VCaP (cell line): ENCODE measurements around the gene CBY3.

Source experiments
- H3K27ac ChIP-seq: fragments of 450-650 bp; 2 replicates; pipeline ENCODE4 v1.5.1; 2017
- CTCF ChIP-seq: fragments of 450-650 bp; conservative IDR thresholded peaks from 2 replicates; pipeline ENCODE4 v1.5.1; 2017; ENCODE audit warnings: mild to moderate bottlenecking, moderate library complexity

Gene CBY3

GRCh38 chr5:179680780-179681401 is at the start of gene CBY3:
CBY3 (minus strand) TSS chr5:179681034; CDS start chr5:179680918, 116 bp downstream.
- no peak for TF ChIP-seq CTCF
- no peak within 1 kb of the TSS for H3K27ac ChIP-seq

- peak overlapping the region; percentile 96 for H3K27ac ChIP-seq
- TF ChIP-seq CTCF = no peak
These were observed 49.5 kb upstream of the CBY3 start for GRCh38 chr5:179730356-179730755.

GRCh38 chr5:179729727-179730126 is 48.9 kb upstream of the CBY3 start:
- TF ChIP-seq CTCF = no peak

GRCh38 chr5:179729303-179729702 is 48.5 kb upstream of the CBY3 start:
- H3K27ac ChIP-seq = peak overlapping the region; percentile 96; the same call in 1 of the 2 replicates
- TF ChIP-seq CTCF = no peak

More at GRCh38 chr5:179729727-179730126, 48.9 kb upstream of the CBY3 start:
- peak overlapping the region; percentile 96 for H3K27ac ChIP-seq

- no peak overlapping the region; the same call in 1 of the 2 replicates for H3K27ac ChIP-seq
- TF ChIP-seq CTCF = no peak
These were observed 46.3 kb upstream of the CBY3 start for GRCh38 chr5:179727106-179727505.

- TF ChIP-seq CTCF = no peak
- H3K27ac ChIP-seq = no peak overlapping the region; the same call in 1 of the 2 replicates
These were observed 43.3 kb upstream of the CBY3 start for GRCh38 chr5:179724163-179724562.

GRCh38 chr5:179720222-179720621 is 39.4 kb upstream of the CBY3 start:
- H3K27ac ChIP-seq = no peak overlapping the region
- no peak for TF ChIP-seq CTCF
